ENCODE data around the gene NVL. TPM values are rescaled to one million over a fixed set of nuclear protein-coding genes. Genes with fewer than 3 reads are reported as not detected.
"Not testable (repeated sequence)": the region's sequence is repeated elsewhere in the genome, so short reads cannot be mapped to it uniquely, and the experiment has no call there.

Gene NVL
- total RNA-seq, 4 donors from 2014 or later = 15.5 to 41.1 (median 28.3) TPM

DNA sequence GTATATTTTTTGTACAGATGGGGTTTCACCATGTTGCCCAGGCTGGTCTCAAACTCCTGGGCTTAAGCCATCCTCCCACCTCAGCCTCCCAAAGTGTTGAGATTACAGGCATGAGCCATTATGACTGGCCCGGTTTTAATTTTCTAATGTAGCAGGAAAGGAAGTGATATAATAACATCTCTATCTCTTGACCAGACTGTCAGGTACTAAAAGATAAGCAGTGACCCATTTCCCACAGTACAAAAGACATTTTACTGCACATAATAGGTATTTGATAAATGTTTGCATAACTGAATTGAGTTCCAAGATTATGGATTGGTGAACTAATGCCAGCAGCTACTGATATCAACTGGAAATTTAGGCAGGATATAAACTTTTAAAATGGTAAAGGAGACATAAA is 4.0 kb downstream of the NVL start:
- Histone ChIP-seq H3K27ac (no peak overlapping the region), H3K27me3 (no peaks in the 10 kb centered on the region), H3K4me1 (peaks cover 0 to 38% (median 20%) of the 10 kb centered on the region in 4 donors), H3K9me3 (no peaks in the 10 kb centered on the region), H3K4me3 (no peak overlapping the region), H3K36me3 (peaks cover 0 to 24% (median 0%) of the 10 kb centered on the region in 3 donors)
- WGBS, 2 donors = 79 to 100% methylated on average over 1 of the region's 1 CpG
- TF ChIP-seq CTCF (IDR thresholded peaks at IDR 0.05) (no peak), EP300 (IDR thresholded peaks at IDR 0.05) (no peak), POLR2A (IDR thresholded peaks at IDR 0.05) (no peak)
- DNase-seq (ENCODE audit: low spot score in 2 of 2) = no peak

DNA sequence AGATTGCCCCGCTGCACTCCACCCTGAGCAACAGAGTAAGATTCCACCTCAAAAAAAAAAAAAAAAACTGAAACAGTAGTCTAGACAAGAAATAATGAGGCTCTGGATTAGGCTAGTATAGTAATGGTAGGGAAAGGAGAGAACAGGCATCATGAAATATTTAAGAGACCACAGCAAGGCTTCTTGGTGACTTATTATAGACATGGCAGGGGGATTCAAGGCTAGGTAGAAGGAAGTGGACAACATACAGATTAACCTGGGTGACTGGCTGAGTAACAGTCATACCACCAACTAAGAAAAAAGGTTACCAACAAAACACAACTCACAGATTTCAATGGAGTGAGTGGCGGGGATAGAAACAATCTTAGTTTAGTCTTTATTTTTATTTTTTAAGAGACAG is 8.3 kb downstream of the NVL start:
- no peak overlapping the region for H3K27ac ChIP-seq
- TF ChIP-seq POLR2A (IDR thresholded peaks at IDR 0.05) (no peak), EP300 (IDR thresholded peaks at IDR 0.05) (no peak), CTCF (IDR thresholded peaks at IDR 0.05) (no peak)
- DNase-seq (ENCODE audit: low spot score in 2 of 2) = no peak
- H3K4me3 ChIP-seq = no peak overlapping the region
- no peaks in the 10 kb centered on the region for H3K9me3 ChIP-seq
- peaks cover 0 to 38% (median 0%) of the 10 kb centered on the region in 3 donors for H3K36me3 ChIP-seq
- peaks cover 0 to 6% (median 0%) of the 10 kb centered on the region in 4 donors for H3K4me1 ChIP-seq
- no peaks in the 10 kb centered on the region for H3K27me3 ChIP-seq
- 95% methylated on average over 2 of the region's 2 CpGs for WGBS, 2 donors

DNA sequence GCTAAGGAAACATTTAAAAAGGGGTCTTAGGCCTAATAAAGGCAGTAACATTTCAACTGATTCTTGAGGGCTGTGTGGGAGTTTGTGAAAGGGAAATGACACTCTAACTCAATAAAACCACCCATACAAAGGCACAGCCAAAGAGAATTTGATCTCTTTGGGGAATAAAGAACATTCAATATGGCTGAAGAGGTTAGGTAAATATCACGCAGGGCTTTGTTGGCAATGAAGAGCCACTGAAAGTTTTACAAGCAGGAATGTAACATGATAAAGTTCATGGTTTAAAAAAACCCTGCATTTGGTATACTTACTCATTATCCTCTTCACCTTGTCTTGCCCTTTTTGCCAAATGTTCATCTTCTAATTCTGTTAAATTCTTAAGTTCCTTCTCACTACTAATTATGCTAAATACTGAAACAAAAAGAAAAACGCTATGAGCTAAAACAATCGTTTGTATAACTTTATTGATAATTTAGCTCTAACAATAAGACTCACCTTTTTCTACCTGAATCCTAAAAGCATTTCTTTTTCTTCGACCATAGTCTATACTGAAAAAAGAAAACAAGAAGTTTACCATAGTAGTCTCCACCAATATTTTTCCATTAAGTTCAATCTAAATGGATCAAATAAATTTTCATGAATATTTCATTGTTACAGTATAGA is 12.5 kb downstream of the NVL start:
- H3K4me1 ChIP-seq = no peaks in the 10 kb centered on the region
- no peak for DNase-seq (ENCODE audit: low spot score in 2 of 2)
- H3K4me3 ChIP-seq = no peak overlapping the region
- H3K36me3 ChIP-seq = peaks cover 0 to 48% (median 0%) of the 10 kb centered on the region in 3 donors
- TF ChIP-seq EP300 (IDR thresholded peaks at IDR 0.05) = no peak
- TF ChIP-seq POLR2A (IDR thresholded peaks at IDR 0.05) = no peak
- TF ChIP-seq CTCF (IDR thresholded peaks at IDR 0.05) = no peak
- 76 to 77% methylated on average over 4 of the region's 4 CpGs for WGBS, 2 donors
- H3K27me3 ChIP-seq = no peaks in the 10 kb centered on the region
- no peak overlapping the region for H3K27ac ChIP-seq
- no peaks in the 10 kb centered on the region for H3K9me3 ChIP-seq

DNA sequence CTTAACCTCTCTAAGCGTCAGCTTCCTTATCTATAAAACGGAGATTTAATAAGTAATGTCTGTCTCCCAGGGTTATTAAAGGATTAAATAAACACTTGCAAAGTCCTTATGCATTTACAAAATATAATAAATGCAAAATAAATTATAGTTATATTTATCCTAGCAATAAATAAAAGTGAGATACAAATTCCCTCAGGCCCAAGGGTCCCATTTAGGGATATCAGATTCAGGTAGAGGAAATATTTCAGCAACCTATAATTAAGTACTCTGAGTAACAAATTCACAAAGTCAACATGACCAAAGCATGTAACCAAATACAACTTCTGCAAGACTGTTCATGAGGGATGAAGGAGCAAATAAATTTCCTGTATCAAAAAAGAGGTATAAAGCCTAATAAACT is 17.9 kb downstream of the NVL start:
- Histone ChIP-seq H3K9me3 (no peaks in the 10 kb centered on the region), H3K4me1 (no peaks in the 10 kb centered on the region), H3K4me3 (no peak overlapping the region), H3K27ac (no peak overlapping the region), H3K36me3 (peaks cover 0 to 85% (median 0%) of the 10 kb centered on the region in 3 donors), H3K27me3 (no peaks in the 10 kb centered on the region)
- TF ChIP-seq EP300 (IDR thresholded peaks at IDR 0.05) (no peak), POLR2A (IDR thresholded peaks at IDR 0.05) (no peak), CTCF (IDR thresholded peaks at IDR 0.05) (no peak)
- 90 to 94% methylated on average over 2 of the region's 2 CpGs for WGBS, 2 donors
- DNase-seq (ENCODE audit: low spot score in 2 of 2) = no peak

DNA sequence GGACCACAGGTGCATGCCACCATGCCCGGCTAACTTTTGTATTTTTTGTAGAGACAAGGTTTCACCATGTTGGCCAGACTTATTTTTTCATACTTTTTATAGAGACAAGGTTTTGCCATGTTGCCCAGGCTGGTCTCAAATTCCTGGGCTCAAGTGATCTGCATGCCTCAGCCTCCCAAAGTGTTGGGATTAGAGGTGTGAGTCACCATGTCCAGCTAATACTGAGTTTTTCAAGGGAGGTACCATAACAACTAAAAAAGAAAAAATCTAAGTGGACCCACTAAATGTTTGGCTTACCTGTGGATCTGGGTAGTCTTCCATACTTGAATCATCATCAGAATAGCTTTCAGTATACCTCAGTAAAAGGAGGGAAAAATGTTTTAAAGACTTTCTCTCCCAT is 18.5 kb downstream of the NVL start:
- peaks cover 0 to 84% (median 0%) of the 10 kb centered on the region in 3 donors for H3K36me3 ChIP-seq
- not testable (repeated sequence) for H3K27me3 ChIP-seq; H3K9me3 ChIP-seq; DNase-seq (ENCODE audit: low spot score in 2 of 2); H3K27ac ChIP-seq; H3K4me3 ChIP-seq; H3K4me1 ChIP-seq
- 100% methylated on average over 1 of the region's 1 CpG for WGBS, 2 donors
